ENCODE measurements around the gene NOL4L.
A peak's percentile ranks its signal among the peaks of the same experiment; 100 is the strongest.
"Not testable (repeated sequence)": the region's sequence is repeated elsewhere in the genome, so short reads cannot be mapped to it uniquely, and the experiment has no call there.

Gene NOL4L

GRCh38 chr20:32595143-32595542 is 10.0 kb upstream of the NOL4L start:
- no peak for DNase-seq

- not testable (repeated sequence) for DNase-seq
Measured at GRCh38 chr20:32594669-32595068, 9.5 kb upstream of the NOL4L start.

DNA sequence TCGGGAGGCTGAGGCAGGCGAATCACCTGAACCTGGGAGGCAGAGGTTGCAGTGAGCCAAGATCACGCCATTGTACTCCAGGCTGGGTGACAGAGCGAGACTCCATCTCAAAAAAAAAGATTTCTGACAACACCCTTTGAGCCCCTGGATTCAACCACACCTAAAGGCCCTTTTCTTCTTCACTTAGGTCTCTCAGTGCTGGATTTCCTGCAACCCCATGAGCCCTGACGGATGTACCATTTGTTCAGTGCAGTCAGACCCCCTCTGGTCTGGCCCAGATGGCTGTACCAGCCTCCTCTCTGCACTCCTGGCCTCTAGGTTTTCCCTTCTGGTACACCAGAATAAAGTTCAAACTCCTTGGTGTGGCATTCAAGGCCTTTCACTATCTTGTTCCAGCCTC is 9.1 kb upstream of the NOL4L start:
- DNase-seq = no peak

- DNase-seq = not testable (repeated sequence)
Measured at GRCh38 chr20:32592616-32593015, 7.5 kb upstream of the NOL4L start.

- DNase-seq = no peak
Measured at GRCh38 chr20:32592022-32592421, 6.9 kb upstream of the NOL4L start.

DNA sequence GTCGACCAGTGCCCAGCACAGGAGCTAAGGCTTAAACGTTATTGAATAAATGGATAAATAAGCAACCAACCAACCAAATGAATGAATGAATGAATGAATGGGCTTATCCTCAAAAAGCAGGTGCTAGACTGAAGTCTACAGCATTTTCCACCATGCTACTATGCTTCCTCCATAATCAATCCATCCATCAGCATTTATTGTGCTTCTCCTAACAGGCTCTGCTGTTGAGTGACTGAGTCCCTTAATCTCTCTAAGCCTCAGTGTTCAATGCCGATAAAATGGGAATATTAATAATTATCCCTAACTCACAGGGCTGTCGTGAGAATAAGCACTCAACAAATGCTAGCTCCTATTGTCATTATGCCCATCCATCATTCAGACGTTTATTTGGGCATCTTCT is 4.6 kb upstream of the NOL4L start:
- no peak for DNase-seq

- DNase-seq = peak in 3 of 4 experiments; percentile 41 to 52 (median 50)
Measured at GRCh38 chr20:32589256-32589655, 4.1 kb upstream of the NOL4L start.

- DNase-seq = no peak
Measured at GRCh38 chr20:32588040-32588439, 2.9 kb upstream of the NOL4L start.

GRCh38 chr20:32586291-32586690 is 1.2 kb upstream of the NOL4L start:
- no peak for DNase-seq

DNA sequence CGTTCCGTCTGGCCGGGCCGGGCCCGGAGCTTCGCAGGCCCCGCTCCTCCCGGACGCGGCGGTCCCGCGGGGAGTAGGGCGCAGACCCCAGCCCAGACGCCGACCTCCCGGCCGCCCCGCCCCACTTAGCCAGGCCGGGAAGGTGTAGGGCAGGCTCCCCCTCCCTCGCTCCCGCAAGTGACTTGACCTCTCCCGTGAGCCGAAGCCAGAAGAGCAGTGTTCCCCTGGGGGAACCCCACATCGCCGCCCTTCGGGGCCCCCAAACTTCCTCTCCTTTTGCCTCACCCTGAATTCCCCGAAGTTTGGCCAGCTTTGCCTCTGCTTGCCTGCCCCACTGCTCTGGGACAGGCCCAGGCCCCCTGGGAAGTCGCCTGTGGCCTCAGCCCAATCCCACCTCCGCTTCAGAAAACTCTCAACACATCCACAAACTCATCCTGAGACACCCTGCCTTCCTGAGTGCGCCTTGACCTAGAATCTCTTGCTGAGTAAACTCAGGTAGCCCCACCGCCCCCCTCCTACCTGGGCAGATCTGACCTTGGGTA is 524 bp upstream of the NOL4L start:
- DNase-seq = peak in 1 of 4 experiments; percentile 38

- peak in 1 of 4 experiments; percentile 36 for DNase-seq
Measured at GRCh38 chr20:32583581-32584070, 1.5 kb downstream of the NOL4L start.

DNA sequence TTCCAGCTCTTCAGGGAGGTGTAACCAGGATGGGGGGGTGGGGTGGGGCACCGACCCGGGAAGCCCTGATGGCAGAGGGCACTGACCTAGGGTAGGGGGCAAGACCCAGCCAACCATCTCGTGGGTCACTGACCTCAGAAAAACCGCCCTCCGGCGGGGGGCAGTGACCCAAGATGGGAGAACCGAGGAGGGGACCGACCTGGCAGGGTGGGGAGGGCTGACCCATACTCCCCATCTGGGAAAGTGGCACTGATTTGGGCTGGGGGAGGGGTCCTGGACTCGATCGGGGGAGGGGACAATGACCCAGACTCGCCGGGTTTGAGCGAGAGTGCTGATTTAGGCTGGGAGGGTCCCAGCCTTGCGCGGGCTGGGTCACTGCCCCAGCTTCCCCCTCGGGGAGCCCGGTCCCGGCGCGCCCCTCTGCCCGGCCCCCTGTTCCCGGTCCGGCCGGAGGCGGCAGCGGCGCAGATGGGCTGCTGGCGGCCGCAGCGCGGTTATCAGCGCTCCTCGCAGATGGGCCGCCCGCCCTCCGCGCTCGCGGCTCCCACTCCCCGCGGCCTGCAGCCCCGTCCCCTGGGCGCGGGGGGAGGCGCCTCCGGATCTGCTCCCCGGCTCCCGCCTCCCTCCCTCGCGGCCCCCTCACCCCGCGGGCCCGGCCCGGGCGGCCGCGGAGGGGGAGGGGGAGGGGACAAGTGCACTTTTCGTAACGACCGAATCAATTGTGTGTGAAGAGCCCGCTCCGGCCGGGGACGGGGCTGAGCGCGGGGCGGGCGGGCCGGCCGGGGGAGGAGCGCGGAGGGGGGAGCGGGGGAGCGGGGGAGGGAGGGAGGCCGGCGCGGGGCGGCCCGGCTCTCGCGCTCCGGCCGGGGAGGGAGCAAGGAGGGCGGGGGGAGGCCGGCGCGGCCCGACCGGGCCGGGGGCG is 2.2 kb downstream of the NOL4L start:
- peak in 2 of 4 experiments; percentile 45 to 46 for DNase-seq

DNA sequence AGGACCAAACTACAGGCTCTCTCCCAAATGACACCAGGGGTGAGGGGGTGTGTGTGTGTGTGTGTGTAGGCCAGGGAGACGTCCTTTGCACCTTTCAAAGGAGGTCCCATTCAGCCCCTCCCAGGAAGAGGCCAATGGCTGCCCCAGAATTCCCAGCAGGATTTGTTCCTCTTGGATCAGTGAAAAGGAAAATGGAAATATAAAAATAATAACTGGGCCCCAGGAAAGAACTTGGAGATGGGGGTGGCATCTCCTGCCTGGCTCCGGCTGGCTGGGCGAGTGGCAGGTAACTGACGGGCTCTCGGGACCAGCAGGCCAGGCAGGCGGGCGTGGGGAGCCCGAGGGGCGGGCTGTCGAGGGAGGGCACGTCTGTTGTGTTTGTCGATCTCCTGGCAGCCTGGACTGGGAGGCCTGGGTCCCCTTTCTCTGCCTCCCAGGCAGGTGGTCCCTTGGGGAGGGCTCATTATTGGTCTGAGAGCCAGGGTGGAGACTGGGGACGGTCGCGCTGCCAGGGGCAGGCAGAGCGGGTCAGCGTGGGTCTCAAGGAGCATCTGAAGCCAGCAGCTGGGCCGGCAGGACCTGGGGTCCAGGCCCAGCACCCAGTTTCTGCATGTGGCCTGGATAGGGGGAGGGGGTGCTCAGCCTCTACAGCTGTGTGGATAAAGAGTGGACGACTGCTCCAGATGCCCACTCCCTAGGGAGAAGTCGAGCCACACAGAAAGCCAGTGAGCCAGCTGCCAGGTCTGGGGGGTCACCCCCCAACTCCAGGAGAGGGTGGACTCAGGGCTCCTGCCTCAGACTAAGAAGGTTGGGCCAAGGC is 3.1 kb downstream of the NOL4L start:
- DNase-seq = no peak

- DNase-seq = peak; percentile 60 to 82 (median 75)
Measured at GRCh38 chr20:32580970-32581838, 3.9 kb downstream of the NOL4L start.

DNA sequence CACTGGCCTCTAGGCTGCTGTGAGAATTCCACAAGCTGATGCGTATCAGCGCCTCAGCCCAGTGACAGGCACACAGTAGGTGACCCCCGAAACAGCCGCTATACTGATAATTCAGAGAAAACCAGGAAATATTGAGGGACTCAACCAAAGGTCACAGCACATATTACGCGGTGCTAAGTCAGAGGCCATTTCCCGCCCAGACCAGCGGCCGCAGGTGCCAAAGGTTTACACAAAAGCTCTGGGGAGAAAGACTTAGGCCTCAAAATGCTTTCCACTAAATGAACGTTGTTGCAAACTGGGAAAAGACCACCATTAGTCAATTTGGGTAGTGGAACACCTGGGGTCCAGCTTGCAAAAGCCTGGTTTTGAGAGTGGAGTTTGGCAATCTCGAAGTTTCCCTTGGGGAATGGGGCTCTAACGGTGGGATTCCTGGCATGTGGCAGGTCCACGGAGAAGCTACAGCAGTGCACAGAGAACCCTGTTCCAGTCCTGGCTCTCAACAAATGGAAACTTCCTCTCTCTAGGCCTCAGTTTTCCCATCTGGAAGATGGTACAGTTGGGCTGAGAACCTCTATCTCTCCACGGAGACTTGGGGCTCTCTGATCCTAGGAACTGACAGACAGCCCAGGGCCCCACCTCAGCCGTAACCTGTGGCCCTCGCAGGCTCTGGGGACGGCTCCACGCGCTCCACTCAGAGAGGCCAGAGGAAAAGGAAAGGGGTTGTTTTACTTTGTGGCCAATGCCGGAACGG is 4.7 kb downstream of the NOL4L start:
- no peak for DNase-seq

DNA sequence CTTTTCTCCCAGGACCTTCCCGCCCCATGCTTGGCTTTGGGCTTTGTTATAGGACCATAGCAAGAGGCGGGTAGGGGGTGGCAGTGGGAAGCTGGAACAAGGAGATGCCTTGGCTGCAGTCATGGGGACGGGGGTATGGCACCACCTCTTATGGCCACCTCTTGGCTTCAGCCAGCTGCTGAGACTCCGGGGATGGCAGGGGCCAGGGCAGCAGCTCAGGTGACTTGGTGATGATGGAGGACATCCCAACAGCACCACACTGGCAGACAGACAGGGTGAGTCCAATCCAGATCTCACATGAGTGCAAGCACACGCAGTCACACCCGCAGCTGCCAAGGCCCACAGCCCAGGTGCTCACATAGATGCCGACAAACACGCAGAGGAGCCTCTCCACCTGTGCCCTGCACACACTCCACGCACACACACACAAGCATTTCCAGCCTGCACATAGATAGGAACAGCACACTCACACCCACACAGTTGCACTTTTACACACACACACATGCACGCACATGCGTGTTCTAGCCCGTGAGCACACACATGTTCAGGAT is 6.2 kb downstream of the NOL4L start:
- no peak for DNase-seq

- DNase-seq = not testable (repeated sequence)
Measured at GRCh38 chr20:32578062-32578461, 7.1 kb downstream of the NOL4L start.

- DNase-seq = no peak
Measured at GRCh38 chr20:32577657-32578056, 7.5 kb downstream of the NOL4L start.

- no peak for DNase-seq
Measured at GRCh38 chr20:32577023-32577422, 8.1 kb downstream of the NOL4L start.

GRCh38 chr20:32576560-32576959 is 8.6 kb downstream of the NOL4L start:
- no peak for DNase-seq

DNA sequence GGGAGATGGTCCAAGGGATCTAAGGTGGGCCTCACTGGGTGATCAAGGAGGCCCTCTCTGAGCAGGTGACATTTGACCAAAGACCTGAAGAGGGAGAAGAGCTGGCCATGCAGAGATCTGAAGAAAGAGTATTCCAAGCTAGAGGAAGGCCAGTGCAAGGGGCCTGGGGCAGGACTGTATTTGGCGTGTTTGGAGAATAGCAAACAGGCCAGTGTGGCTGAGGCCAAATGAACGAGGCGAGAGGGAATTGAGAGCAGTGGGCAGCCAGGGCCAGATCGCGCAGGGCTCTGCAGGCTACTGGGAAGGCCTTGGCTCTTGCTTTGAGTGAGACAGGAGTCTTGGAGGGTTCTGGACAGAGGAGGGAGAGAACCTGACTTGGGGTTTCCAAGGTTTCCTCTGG is 9.3 kb downstream of the NOL4L start:
- DNase-seq = no peak
